ENCODE data around the gene PKNOX2.

- TF ChIP-seq CTCF (IDR thresholded peaks at IDR 0.05; ENCODE audit: borderline replicate concordance, extremely low read depth, low read length, poor library complexity, severe bottlenecking) (no peak), EZH2 (IDR thresholded peaks at IDR 0.05; ENCODE audit: borderline replicate concordance, low read depth, low read length, severe bottlenecking) (no peak)
Observed at GRCh38 chr11:125368757-125369156, 204.2 kb downstream of the PKNOX2 start.
